ENCODE measurements around the gene PPP4R1.
"Not testable (repeated sequence)": the region's sequence is repeated elsewhere in the genome, so short reads cannot be mapped to it uniquely, and the experiment has no call there.

PPP4R1 gene

DNA sequence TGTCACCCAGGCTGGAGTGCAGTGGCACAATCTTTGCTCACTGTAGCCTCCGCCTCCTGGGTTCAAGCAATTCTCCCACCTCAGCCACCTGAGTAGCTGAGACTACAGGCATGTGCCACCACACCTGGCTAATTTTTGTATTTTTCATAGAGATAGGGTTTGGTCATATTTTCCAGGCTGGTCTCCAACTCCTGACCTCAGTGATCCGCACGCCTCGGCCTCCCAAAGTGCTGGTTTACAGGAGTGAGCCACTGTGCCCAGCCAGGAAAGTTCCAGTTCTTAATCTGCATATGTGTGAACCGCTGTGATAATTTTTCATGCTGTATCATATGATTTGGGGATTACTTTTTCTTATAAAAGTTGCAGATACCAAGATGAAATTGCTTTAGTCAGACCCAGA lies 14.6 kb upstream of the PPP4R1 start:
- no peak for DNase-seq (ENCODE audit: low read depth)

DNA sequence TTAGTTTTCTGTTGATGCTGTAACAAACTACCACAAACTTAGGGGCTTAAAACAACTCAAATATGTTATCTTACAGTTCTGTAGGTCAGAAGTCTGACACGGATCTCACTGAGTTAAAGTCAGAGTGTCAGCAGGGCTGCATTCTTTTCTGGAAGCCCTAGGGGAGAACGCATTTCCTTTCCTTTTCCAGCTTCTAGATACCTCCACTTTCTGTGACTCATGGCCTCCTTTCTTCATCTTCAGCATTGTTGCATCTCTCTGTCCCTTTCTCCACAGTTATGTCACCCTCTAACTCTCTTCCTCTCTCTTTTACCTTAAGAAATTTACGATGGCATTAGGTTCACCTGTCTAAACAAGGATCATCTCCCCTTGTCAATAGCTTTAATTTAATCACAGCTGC lies 13.3 kb upstream of the PPP4R1 start:
- no peak for DNase-seq (ENCODE audit: low read depth)

DNA sequence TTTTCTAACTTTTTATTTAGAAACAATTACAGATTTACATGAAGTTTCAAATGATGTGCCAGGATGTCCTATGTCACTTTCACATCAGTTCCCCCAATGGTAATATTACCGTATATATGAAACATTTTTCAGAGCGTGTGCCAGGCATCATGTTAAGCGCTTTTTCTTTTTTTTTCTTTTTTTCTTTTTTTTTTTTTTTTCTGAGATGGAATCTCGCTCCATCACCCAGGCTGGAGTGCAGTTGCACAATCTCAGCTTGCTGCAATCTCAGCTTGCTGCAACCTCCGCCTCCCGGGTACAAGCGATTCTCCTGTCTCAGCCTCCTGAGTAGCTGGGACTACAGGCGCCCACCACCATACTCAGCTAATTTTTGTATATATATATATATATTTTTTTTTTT lies 5.6 kb upstream of the PPP4R1 start:
- DNase-seq (ENCODE audit: low read depth): no peak

DNA sequence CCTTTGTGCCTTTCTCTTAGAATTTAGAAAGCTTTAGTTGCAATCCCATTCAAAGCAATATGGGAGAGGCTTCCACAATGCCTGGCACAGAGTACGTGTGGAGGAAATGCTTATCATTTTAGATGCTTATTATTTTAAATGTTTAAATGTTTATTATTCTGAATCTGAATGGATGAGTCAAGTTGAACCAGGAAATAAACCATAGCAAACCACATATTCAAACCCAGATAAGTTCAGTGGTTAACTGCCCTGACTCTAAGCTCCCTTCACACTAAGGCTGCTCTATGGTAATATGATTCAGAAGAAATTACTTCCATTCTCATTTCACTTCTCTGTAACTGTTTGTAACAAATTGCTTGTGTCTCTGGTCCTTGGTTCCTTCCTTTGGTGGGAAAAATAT lies 5.2 kb upstream of the PPP4R1 start:
- DNase-seq (ENCODE audit: low read depth): no peak

DNA sequence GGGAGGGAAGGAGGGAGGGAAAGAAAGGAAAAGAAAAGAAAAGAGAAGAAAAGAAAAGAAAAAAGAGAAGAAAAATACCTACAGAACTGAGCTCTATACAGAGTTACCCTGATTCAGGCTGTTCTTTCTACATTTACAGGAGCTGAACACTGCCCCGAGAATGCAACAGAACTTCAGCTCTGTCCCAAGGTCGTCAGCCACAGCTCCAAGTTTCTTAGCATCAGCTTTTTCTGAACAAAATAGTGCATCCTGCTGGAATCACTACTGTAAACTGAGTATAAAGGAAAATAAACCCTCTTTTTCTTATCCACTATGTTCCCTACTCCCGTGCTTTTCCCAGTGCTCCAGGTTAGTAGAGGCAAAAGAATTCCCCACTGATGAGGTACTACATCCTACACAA lies 4.7 kb upstream of the PPP4R1 start:
- DNase-seq (ENCODE audit: low read depth): no peak

DNA sequence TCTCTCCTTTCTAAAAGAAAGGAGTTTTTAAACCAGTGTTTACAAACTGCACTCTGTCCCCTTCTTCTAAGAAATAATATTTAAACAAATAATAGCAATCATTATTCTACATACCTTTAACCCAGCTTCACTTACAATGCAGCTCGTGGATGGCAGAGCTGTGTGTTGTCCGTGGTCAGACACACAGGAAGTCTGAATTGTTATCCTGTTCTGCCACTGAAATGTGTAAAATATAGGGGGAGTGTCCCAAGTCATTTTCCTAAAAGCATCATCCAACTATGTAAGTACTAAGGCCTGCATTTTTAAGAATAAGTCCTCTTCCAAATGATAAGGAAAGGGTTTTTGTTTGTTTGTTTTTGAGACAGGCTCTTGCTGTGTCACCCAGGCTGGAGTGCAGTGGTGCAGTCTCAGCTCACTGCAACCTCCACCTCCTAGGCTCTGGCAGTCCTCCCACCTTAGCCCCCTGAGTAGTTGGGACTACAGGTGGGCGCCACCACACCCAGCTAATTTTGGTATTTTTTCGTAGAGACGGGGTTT lies 2.7 kb upstream of the PPP4R1 start:
- DNase-seq (ENCODE audit: low read depth): no peak

DNA sequence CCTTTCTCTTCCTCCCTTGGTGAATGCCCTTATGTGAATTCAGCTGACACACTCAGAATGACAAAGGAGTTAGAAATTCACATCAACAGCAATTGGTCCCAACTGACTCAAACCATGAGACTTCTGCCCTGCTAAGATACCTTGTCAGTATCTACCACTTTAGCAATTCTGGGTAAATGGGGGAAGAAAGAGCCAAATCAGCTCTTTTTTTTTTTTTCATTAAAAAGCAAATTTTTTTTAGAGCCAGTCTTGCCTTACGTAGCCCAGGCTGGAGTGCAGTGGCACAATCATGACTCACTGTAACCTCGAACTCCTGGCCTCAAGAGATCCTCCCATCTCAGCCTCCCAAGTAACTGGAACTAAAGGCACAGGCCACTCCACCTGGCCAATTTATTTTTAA lies 1.7 kb upstream of the PPP4R1 start:
- no peak for DNase-seq (ENCODE audit: low read depth)

DNA sequence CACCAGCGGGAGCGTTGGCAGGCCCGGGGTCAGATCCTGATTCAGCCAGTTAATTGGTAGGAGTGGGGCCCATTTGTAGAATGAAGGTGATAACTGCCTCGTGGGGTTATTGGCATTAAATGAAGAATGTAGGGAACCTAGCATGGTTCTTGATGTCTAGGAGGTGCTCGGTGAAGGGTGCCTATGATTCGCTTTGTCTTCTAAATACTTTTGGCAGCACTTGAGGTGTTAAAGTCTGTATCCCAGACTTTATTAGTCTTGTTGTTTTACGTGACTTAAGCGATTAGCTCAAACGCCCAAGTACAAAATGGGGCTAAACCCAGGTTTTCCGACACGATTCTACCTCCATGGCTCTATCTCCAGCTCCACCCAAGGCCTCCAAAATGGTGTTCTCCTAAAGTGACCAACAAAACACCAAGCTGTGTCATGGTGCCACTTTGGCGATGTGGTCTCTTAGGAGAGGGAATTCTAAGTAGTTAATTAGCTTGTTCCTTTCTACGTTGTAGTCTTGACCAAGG lies 980 bp upstream of the PPP4R1 start:
- no peak for DNase-seq (ENCODE audit: low read depth)

DNA sequence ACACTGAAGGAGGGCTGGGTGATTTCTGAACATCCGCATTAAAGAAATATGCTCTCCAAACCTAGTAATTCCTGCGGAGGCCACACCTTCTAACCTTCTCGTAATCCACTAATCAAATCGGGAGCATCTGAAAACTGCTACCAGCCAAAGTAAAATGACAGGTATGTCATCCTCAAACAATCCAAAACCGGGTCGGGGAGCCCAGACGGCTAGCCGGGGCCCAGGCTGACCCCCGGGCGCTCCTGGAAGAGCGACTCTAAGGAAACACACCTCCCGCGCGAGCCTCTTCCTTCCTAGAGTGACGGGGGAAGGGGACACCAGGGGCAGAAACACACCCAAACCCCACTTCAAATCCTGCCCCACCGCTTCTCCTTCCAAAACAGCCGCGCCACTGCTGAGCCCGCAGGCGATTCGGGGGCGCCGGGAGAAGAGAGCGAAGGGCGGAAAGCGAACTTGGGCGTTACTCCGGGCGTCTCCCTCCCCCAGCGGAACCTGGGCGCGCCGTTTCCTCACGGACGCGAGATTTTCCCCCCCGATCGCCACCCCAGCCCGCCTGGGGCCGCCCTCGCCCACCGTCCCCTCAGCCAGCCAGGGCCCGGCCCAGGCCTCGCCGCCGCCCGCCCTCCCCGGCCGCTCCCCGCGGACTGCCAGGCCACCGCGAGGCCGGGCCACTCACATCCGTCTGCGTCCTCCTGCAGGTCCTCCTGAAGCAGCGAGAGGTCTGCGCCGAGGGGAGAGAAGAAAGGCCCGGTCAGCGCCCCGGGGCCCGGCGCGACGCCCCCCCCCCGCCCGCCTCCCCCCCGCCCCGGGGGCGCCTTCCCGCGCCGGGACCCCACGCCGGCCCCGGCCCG lies 584 bp downstream of the PPP4R1 start:
- peak; percentile 20 for DNase-seq (ENCODE audit: low read depth)

DNA sequence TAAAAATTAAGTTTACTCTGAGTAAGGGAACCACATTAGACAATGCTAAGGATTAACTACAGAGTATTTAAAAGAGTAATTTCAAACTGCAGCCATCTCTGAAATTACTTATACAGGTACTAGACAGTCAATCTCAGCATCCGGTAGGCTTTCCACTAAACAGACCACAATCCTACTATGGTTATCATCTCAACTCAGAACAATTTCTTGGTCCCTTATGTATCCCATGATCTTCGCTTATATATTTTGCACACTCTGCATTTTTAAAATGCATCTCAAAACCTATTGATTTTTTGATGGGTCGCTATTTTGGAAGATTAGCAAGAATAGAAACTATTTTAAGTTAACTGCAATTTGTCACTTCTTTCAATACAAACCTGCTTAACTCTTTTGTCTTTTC lies 1.4 kb downstream of the PPP4R1 start:
- no peak for DNase-seq (ENCODE audit: low read depth)

DNA sequence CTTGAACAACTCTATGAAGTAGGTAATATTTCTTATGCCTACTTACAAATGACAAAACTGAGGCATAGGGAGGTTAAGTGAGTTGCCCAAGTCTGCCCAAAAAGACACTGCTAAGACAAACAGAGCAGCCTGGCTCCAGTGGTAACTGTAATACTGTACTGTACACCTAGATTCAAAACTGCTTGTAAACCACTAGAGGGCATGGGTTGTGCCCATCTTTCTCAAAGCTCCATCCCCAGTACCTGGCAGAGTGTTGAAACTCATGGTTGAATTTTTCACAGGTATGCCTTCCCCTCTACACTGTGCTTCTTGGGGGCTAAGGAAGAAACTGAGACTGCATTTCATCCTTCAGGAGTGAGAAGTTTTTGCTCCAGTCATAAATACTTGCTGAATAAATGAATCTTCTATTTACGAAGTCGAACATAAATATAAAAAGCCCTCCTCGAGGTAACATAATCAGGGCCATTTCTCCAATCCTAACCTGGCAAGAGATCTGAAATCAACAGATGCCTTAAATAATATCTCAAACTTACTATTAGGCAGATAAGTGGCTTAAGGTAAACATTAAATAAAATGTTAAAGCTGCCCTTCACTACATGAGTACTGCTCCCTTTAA lies 2.0 kb downstream of the PPP4R1 start:
- DNase-seq (ENCODE audit: low read depth): no peak

DNA sequence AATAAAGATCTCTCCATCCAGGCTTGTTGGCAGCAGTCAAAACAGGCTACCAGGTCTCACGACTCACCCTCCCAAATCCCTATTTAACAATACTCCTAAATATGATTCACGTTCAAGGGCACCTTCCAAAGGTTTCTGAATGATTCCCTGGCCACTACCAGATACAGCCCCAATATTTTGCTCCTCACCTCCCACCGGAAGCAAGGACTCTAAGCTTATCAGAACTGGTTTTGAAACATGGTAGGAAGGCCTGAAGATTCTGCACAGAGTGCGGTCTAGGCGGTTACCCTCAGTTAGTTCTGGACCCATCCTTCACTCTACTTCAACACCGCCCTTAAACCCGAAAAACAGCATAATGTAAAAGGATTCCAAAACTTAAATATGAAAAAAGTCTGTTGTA lies 5.2 kb downstream of the PPP4R1 start:
- no peak for DNase-seq (ENCODE audit: low read depth)

DNA sequence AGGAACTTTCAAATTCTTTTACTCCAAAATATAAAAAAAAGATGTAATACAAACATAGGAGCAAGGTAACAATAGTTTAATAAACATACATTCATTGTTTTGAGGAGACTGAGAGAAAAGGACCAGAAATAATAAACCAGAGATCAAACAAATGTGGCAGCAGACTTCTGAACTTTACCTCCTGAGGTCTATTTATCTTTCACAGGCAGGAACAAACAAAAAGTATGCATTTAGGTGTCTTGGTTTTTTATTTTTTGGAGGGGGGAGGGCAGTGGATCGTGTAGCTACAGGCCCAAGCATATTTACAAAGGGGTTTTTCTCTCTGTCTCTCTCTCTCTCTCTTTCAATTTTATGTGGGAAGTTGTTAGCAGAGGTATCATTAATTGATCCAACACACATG lies 5.6 kb downstream of the PPP4R1 start:
- DNase-seq (ENCODE audit: low read depth): no peak

DNA sequence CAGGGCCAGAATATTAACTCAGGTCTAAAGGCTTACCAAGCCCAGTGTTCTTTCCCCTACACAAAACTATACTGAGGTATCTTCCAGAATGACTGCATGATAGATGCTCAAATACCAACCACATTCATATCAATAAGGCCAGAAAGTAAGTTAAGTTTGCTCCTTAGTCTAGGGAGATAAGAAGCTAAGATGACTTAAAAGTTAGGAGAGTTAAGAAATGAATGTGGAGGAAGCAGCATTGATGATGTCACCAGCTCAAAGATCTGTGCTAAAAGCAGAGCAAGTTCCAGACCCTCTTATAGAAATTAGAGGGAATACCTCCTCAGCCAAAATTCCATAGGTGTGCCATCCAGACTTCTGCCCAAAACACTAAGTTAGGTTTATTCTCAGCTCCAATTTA lies 6.1 kb downstream of the PPP4R1 start:
- DNase-seq (ENCODE audit: low read depth): no peak

DNA sequence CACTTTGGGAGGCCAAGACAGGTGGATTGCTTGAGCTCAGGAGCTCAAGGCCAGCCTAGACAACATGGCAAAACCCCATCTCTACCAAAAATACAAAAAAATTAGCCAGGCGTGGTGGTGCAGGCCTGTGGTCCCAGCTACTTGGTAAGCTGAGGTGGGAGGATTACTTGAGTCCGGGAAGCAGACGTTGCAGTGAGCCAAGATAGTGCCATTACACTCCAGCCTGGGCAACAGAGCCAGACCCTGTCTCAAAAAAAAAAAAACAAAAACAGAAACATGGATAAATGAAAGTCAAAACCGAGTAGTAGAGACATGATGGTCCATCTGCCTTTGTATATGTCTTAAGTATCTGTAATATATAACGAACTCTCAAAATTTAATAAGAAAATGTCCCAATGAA lies 7.2 kb downstream of the PPP4R1 start:
- DNase-seq (ENCODE audit: low read depth): not testable (repeated sequence)

DNA sequence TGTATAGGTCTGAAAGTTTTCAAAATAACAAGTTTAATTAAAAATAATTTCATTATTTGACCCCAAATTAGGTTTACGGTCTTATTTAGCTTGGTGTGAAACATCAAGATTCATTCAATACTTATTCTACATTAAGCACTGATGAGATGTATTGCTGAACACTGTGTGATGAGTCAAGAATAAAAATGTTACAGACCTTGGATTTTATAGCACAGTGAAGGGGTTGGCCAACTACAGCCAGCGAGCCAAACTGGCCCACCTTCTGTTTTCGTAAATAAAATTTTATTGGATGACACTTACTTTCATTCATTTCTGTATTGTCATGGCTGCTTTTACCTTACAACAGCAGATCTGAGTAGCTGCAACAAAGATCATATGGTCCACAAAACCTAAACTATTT lies 8.3 kb downstream of the PPP4R1 start:
- no peak for DNase-seq (ENCODE audit: low read depth)

DNA sequence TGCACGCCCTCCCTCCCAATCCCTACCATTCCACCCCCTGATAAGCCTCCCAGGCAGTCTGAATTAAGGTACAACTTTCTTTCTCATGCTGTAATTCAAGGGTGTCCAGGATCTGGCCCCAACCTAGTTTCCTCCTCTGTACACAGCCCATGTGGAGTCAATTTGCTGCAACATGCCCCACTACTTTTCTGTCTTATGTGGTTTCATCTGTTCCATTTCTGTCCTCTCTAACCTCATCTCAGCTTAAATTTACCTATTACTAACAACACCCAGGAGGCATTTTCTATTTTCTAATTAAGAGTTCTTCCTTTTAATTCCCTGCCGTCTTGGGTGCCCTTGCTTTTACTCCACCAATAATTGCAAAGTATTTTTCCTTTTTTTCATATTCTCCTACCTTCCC lies 10.0 kb downstream of the PPP4R1 start:
- DNase-seq (ENCODE audit: low read depth): no peak

DNA sequence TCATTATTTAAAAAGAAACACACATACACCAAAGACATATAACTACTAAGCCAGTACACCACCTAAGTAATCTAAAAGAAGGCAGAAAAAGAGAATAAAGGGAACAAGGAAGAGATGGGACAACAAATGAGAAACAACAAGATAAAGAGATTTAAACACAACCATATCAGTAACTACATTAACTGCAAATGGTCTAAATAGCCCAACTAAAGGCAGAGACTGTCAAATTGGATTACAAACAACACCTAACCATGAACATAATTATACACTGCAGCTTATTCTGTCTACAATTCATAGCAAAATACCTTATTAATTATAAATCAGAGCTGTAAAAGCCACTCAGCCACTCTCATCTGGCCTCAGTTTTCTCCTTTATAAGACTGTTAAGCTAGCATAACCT lies 15.0 kb downstream of the PPP4R1 start:
- DNase-seq (ENCODE audit: low read depth): no peak

DNA sequence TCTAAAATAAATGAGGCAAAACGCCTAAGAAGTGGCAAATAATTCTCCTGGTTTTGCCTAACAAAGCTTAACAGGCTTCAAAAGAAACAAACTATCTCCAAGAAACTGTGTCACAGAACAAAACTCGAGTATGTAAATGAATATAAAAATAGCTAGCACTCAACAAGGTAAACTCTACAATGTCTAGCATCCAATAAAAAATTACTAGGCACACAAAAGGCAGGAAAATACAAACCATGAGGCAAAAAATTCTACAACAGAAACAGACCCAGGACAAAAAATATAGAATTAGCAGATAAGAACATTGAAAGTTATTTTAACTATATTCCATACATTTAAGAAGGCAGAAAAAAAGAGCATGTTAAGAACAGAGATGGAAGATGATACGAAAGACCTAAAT lies 16.8 kb downstream of the PPP4R1 start:
- DNase-seq (ENCODE audit: low read depth): no peak

DNA sequence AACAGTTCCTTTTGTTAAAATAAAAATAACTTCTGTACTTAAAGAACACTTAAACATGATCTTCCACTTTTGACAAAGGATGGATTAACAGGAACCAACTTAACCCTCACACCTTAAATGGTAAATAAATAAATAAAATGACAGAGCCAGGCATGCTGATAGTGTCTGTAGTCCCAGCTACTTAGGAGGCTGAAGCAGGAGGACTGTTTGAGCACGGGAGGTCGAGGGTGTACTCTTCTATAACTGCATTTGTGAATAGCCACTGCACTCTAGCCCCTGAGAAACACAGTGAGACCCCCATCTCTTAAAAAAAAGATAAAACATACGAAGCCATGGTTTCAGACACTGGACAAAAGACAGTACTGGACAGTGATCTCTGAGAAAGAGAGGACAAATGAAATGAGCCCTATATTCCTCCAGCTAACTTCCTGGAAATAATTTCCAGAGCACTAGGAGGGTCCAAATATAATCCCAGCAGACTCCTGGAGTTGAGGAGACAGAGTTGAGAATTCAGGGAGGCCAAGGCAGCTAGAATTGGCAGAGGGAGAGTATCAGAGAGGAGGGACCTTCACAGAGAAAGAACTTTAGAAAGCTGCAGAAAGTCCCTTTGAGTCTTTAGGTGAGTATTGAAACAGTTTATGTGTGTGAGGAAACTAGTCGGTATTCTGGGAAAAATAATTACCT lies 17.4 kb downstream of the PPP4R1 start:
- no peak for DNase-seq (ENCODE audit: low read depth)

DNA sequence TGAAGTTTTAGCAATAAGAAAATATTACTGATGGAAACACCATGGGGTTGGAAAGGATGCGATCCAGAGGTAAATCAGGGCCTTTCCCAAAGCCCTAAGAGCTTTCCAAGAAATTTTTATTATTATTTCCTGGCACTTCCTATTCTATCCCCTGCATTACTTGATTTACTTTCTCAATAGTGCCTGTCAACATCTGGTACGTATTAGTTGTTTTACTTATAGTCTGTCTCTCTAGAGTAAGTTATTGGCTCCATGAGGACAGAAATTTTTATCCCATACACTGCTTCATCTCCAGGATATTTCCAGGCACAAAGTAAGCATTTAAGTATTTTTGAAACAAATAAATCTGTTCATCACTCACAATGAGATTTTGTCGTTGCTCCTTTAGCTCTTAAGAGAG lies 18.1 kb downstream of the PPP4R1 start:
- DNase-seq (ENCODE audit: low read depth): no peak

DNA sequence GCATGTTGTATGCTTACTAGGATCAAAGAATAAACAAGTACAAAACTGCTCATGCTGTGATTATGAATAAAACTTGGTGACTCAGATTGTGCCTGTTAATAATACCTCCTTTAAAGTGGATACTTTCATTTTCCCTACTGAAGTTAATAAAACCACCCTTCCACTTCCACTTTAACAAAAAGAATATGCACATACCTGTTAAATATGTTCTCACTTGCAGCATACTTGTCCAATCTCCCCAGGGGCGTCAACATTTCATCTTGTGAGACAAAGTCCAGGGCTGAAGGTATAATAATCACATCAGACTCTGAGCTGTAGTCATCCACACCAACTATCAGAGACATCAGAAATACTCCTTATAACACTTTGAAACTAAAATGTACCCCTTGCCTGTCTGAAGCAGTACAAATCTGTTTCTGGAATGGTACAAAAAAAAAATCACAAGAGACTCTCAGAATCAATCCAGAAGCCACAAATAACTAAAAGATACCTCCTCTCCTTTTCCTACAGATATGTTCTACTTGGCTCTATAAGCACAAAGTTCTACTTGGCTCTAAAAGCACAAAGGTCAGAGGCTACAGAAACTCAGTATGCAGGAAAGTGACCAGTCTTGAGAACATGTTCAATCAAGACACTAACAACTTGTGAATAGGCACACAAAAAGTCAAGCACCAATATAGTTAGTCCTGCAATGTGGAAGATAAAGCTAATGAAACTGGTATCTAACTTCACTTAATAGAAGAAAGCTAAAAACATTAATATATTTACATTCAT lies 19.3 kb downstream of the PPP4R1 start:
- no peak for DNase-seq (ENCODE audit: low read depth)
